DMS79 treated with DMSO at 0.1 percent for 48 hours (cell line): Measurements from ENCODE around the gene NPY4R2.
"Not testable (repeated sequence)": the region's sequence is repeated elsewhere in the genome, so short reads cannot be mapped to it uniquely, and the experiment has no call there.

Source experiments
- DNase-seq: peaks from one replicate; lab custom pipeline; 2025; lab: John Stamatoyannopoulos, UW

NPY4R2 gene

GRCh38 chr10:47918475-47918874, at the start of gene NPY4R2:
NPY4R2 (plus strand) TSS chr10:47918662; CDS start chr10:47921988, 3,326 bp downstream.
- DNase-seq = not testable (repeated sequence)

GRCh38 chr10:47870887-47871286, 47.6 kb upstream of the NPY4R2 start:
- DNase-seq = not testable (repeated sequence)

- DNase-seq = not testable (repeated sequence)
Measured at GRCh38 chr10:47871485-47872180, 46.8 kb upstream of the NPY4R2 start.

GRCh38 chr10:47872236-47872635, 46.2 kb upstream of the NPY4R2 start:
- DNase-seq = not testable (repeated sequence)

GRCh38 chr10:47884239-47884638, 34.2 kb upstream of the NPY4R2 start:
- not testable (repeated sequence) for DNase-seq

GRCh38 chr10:47884934-47885333, 33.5 kb upstream of the NPY4R2 start:
- not testable (repeated sequence) for DNase-seq

GRCh38 chr10:47886356-47886755, 32.1 kb upstream of the NPY4R2 start:
- DNase-seq = not testable (repeated sequence)

- not testable (repeated sequence) for DNase-seq
Measured at GRCh38 chr10:47886827-47887226, 31.6 kb upstream of the NPY4R2 start.

- not testable (repeated sequence) for DNase-seq
Measured at GRCh38 chr10:47890737-47891136, 27.7 kb upstream of the NPY4R2 start.

GRCh38 chr10:47892494-47893261, 25.8 kb upstream of the NPY4R2 start:
- not testable (repeated sequence) for DNase-seq

GRCh38 chr10:47894571-47894970, 23.9 kb upstream of the NPY4R2 start:
- DNase-seq = not testable (repeated sequence)

- DNase-seq = not testable (repeated sequence)
Measured at GRCh38 chr10:47897813-47898212, 20.6 kb upstream of the NPY4R2 start.

GRCh38 chr10:47909333-47909732, 9.1 kb upstream of the NPY4R2 start:
- DNase-seq = not testable (repeated sequence)

- DNase-seq = not testable (repeated sequence)
Measured at GRCh38 chr10:47910486-47910885, 8.0 kb upstream of the NPY4R2 start.

- not testable (repeated sequence) for DNase-seq
Measured at GRCh38 chr10:47914052-47914451, 4.4 kb upstream of the NPY4R2 start.

GRCh38 chr10:47915849-47916548, 2.5 kb upstream of the NPY4R2 start:
- not testable (repeated sequence) for DNase-seq

GRCh38 chr10:47920610-47921009, 2.1 kb downstream of the NPY4R2 start:
- DNase-seq = not testable (repeated sequence)

GRCh38 chr10:47922503-47922902, 4.0 kb downstream of the NPY4R2 start:
- not testable (repeated sequence) for DNase-seq

- not testable (repeated sequence) for DNase-seq
Measured at GRCh38 chr10:47924628-47925027, 6.2 kb downstream of the NPY4R2 start.

- not testable (repeated sequence) for DNase-seq
Measured at GRCh38 chr10:47927147-47927916, 8.9 kb downstream of the NPY4R2 start.

GRCh38 chr10:47928225-47928624, 9.8 kb downstream of the NPY4R2 start:
- DNase-seq = not testable (repeated sequence)

GRCh38 chr10:47932824-47933223, 14.4 kb downstream of the NPY4R2 start:
- DNase-seq = not testable (repeated sequence)
